Fibroblast of upper back skin (primary cell): ENCODE measurements around the gene CASK.
"Not testable (repeated sequence)": the region's sequence is repeated elsewhere in the genome, so short reads cannot be mapped to it uniquely, and the experiment has no call there.

ENCODE experiments used
- DNase-seq: peaks from one replicate; pipeline ENCODE4 v3.0.0-alpha.2; 2013

The CASK gene

GRCh38 chrX:41722816-41723618 lies 200.3 kb downstream of the CASK start:
- no peak for DNase-seq

- DNase-seq, result no peak
Measured at GRCh38 chrX:41722214-41722613, 201.1 kb downstream of the CASK start.

GRCh38 chrX:41721590-41721989 lies 201.8 kb downstream of the CASK start:
- no peak for DNase-seq

GRCh38 chrX:41720125-41720779 lies 203.1 kb downstream of the CASK start:
- no peak for DNase-seq

GRCh38 chrX:41719610-41720009 lies 203.7 kb downstream of the CASK start:
- DNase-seq, result not testable (repeated sequence)

- peak; percentile 14 for DNase-seq
Measured at GRCh38 chrX:41718481-41719235, 204.7 kb downstream of the CASK start.

- no peak for DNase-seq
Measured at GRCh38 chrX:41716767-41717473, 206.4 kb downstream of the CASK start.

- no peak for DNase-seq
Measured at GRCh38 chrX:41716222-41716621, 207.1 kb downstream of the CASK start.

- no peak for DNase-seq
Measured at GRCh38 chrX:41711021-41711667, 212.2 kb downstream of the CASK start.

GRCh38 chrX:41708486-41708885 lies 214.9 kb downstream of the CASK start:
- DNase-seq, result no peak

GRCh38 chrX:41707218-41707617 lies 216.1 kb downstream of the CASK start:
- DNase-seq, result no peak

- DNase-seq, result no peak
Measured at GRCh38 chrX:41705680-41706374, 217.5 kb downstream of the CASK start.

GRCh38 chrX:41705042-41705441 lies 218.3 kb downstream of the CASK start:
- DNase-seq, result no peak

GRCh38 chrX:41703574-41704029 lies 219.8 kb downstream of the CASK start:
- no peak for DNase-seq

GRCh38 chrX:41695426-41695825 lies 227.9 kb downstream of the CASK start:
- DNase-seq, result peak; percentile 16

- DNase-seq, result no peak
Measured at GRCh38 chrX:41693024-41693423, 230.3 kb downstream of the CASK start.

GRCh38 chrX:41692162-41692749 lies 231.1 kb downstream of the CASK start:
- peak; percentile 86 for DNase-seq

- no peak for DNase-seq
Measured at GRCh38 chrX:41689711-41690110, 233.6 kb downstream of the CASK start.

GRCh38 chrX:41688835-41689234 lies 234.5 kb downstream of the CASK start, which contains the start of gene GPR34:
TSS of gene GPR34 (plus strand) at chrX:41688973. CDS start at chrX:41695634, 6,661 bp downstream.
- DNase-seq, result no peak

- DNase-seq, result no peak
Measured at GRCh38 chrX:41688156-41688555, 235.2 kb downstream of the CASK start.

GRCh38 chrX:41686788-41687187 lies 236.6 kb downstream of the CASK start:
- DNase-seq, result no peak
